ENCODE results near the gene TTC34.

DNA sequence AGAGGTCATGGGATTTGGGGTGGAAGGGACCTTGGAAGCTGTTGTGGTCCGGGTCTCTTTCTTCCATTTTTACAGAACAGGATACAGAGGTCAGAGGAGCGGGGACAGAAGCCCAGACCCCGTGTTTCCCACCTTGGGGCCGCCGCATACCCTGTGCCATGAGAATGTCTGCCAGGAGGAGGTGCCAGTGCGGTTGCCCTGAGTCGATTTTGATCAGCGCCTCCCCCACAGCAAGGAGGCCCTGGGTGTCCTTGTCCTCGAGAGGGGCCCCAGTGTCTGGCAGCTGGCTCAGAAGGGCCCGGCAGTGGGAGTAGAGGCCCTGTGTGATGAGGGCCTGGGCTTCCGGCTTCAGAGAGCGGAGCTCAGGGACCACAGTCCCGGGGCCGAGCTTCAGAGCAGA, 156.3 kb downstream of the TTC34 start:
- no peak for TF ChIP-seq GATA2 (IDR thresholded peaks at IDR 0.05; ENCODE audit: low read depth, low read length)
- TF ChIP-seq GATA3 (IDR thresholded peaks at IDR 0.05; ENCODE audit: low read depth, low read length): no peak
